HG03439 (cell line): ENCODE measurements around the gene FLVCR2.

Source experiments
- ATAC-seq: cut with Tn5 transposase; IDR thresholded peaks from one replicate; pipeline ENCODE4 v1.9.1; 2021; ENCODE audit warnings: mild to moderate bottlenecking, moderate library complexity; ENCODE audit not compliant: unreplicated experiment

The FLVCR2 gene

DNA sequence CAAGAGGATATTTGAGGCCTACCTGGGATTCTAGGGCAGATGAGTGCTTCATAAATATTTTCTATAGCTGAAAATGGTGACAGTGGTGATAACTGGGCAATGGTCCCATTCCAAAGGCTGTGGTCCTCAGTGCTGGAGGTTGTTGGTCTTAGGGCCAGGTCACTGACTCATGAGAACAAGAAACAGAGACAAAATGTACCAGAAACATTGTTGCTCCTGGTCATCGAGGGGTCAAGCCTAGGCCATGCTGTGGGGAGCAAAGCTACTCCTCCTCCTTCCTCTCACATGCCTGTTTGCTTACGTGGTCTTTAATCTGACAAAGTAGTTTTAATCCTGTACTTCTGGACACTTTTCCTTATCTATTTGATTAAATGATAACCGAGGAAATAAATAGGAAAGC lies 48.4 kb downstream of the FLVCR2 start:
- ATAC-seq = no peak

DNA sequence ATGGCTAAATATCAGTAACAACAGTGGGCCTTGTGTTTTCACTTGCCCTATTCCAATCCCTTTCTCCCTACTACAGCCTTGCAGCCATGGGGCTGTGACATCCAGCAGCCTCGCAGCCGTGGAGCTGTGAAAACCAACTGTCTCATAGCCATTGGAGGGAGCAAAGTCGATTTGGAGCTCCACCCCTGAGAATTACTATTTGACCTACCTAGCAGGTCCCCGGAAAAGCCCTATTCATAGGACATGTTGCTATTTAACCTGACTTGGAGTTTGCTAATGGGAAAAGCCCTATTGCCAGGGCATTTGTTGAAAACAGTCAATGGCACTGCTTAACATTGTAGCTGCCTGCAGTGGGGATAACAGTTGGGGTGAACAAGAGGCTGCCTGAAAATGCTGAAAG lies 49.0 kb downstream of the FLVCR2 start:
- no peak for ATAC-seq

DNA sequence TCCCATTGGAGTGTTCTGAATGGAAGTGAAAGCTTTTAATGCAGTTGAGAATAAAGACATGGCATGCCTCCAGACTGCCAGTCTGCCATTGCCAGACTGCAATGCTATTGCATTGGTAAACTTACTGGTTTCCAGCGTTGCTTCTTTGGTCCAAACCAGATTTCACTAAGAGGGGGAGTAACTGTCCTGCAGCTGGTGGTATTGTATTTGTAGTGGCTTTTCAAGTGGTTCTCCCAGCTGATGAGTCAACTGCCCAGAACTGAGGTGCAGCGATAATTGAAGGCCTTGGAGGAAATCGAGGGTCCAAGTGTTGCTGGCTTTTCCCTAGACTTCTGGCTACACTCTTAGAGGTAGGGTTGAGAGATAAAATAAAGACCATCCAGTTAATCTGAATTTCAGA lies 50.4 kb downstream of the FLVCR2 start:
- no peak for ATAC-seq

DNA sequence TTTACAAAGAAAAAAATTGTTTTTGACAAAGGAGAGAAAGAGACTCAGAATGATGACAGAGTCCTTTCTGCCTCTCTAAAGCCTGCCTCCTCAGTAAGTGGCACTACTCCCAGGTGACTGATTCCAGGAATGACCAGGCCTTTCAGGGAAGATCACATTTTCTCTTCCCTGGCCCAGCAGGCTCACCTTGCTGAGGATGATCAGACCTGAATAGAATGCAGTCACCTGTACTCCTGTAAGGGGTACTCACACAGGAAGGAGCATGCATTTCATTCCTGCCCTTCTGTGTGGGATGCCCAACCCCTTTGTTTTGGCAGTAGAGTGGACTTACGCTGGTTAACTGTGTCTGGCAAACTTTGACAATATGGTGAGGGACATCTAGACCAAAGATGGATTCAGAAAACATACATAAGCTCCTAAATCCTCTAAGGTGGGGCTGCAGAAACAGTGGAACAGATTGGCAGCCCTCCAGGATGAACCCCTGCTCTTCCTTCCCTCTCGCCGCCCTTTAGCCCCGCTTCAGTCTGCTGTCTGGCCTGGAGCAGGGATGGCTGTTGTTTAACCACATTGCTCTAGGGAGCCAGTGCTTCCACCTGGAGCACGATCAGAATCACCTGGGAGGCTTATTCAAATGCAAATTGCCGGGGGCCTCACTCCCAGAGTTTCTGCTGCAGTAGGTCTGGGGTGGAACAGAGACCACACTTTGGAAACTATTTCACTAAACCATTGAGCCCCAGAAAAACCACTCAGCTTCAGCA lies 52.5 kb downstream of the FLVCR2 start:
- no peak for ATAC-seq

DNA sequence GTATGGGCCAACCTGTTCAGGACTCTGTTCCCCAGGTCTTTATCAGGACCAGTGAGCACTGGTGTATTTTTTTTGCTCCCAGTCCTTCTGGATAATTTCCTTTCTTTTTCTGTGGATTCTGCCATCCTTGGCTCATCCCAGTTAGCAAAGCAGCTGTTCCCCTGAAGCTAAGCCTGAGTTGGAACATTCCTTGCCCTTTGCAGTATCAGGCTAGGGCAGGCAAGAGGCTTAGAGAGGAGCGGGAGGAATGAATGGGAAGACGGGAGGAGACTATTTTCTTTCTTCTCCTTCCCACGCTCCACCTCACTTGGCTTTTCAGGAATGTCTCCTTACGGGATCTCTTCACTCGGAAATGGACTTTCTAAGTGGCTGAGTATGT lies 53.0 kb downstream of the FLVCR2 start:
- no peak for ATAC-seq

DNA sequence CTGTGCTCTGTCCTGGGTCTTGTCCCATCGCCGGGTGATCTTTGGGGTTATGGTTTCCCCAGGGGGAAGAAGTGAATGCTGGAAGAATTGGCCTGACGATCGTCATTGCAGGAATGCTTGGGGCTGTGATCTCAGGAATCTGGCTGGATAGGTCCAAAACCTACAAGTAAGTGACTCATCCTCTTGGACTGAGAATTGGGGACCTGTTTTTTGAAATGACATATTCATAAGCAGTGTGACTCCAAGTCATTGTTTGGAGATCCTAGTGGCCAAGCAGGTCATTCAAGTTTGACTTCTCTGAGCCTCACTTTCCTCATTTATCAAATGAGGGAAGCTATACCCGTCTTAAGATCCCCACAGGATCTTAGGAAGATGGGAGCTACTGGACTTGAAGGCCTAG lies 56.4 kb downstream of the FLVCR2 start:
- ATAC-seq = no peak

DNA sequence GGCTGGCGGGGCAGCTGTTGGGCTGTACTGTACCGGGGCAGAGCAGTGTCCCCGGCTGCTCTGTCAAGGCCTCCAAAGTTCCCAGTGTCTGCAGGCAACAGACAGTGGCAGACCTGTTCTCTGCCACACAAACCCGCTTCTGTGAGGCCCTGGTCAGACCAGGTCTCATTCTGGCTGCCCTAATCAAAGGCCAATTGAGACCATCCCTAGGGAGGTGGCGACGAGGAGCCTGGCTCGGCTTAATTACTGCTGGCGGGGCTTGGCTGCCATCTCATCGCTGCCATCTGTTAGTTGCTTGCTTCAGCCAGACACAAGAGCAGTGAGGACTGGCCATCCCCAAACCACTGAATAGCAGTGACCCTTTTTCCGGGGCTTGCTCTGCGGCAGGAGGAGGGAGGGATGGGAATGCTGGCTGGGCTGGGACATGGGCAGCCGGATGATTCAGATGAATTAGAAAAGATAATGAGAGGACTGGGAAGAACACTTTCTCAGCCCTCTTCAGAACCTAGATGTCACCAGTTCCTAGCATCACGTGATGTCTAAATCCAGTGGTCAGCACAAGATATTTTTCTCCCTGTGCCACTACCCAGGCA lies 57.8 kb downstream of the FLVCR2 start:
- no peak for ATAC-seq

DNA sequence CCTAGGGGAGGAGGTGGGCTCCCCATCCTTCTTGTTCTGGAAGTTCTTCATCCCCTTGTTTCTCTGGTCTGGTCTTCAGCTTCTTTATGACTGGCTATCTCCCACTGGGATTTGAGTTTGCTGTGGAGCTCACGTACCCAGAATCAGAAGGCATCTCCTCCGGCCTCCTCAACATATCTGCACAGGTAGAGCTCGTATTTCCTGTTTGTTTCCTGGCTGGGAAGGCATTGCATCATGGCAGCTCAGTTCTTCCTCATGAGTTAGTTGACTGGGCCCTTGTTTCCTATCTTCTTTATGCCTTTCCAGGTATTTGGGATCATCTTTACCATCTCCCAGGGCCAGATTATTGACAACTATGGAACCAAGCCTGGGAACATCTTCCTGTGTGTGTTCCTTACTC lies 62.5 kb downstream of the FLVCR2 start:
- no peak for ATAC-seq

DNA sequence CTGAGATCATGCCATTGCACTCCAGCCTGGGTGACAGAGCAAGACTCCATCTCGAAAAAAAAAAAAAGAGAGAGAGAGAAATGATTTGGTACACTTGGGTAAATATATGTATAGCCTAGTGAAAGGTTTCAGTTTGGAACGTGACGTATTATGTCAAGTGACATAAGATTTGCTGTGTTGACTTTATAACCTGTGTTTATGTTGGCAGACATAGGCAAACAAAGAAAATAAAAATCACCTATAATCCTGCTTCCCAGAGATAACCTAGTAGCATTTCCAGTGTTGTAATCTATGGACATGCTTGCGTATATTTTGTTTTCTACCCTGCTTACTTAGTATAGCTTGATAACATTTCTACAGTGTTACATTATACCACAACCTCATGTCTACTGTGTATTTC lies 65.6 kb downstream of the FLVCR2 start:
- ATAC-seq = no peak

DNA sequence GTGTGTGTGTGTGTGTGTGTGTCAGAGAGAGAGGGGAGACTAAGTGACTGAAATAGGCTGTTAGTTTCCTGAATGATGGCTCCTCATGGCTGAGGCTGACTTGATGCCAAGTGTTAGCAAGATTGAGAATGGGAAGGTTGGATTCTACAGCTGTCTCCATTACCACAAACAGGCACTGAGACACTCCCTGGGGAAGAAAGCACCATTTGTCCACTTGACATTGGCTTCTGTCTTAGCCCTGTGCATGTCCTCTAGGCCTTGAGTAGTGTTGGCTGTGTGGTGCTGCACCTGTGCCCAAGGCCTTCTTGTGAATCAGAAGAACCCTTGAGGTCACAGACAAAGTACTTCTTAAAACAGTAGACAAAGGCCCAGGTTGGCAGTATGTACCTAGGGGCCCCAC lies 66.6 kb downstream of the FLVCR2 start:
- ATAC-seq = no peak

DNA sequence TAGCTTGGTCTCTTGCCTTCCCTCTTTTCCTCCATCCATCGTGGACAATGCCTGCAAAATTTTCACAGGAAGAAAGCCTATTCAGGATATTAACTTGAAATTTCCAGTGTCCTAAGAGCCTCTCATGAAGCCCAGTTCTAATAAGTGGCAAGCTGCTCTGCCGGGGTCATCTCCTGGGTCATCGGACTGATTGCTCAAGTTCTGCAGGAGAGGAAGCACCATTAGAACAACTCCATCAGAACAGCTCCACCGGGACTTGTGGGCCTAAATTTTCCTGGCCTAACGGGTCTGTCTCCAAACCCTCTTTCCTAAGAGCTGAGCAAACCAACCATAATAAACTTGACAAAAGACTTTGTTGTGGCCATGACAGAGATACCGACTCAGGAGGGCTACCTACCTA lies 68.3 kb downstream of the FLVCR2 start:
- no peak for ATAC-seq

DNA sequence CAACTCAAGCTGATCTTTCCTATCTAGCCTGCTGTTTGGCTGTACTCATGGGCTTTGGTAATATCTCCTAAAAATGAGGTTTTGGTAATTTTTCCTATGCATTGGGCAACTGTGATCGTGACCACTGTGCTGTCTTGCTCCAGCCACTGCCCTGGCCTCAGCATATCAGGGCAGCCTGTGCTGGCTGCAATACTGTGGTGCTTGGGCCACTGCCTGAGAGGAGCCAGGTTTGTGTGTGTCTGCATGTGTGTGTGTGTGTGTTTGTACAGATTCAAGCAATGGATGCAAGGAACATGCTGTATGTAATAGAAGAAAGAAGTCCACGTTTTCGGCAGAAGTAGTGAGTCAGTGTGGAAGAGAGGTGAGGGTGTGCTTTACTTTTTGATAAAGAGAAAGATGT lies 69.2 kb downstream of the FLVCR2 start:
- no peak for ATAC-seq

DNA sequence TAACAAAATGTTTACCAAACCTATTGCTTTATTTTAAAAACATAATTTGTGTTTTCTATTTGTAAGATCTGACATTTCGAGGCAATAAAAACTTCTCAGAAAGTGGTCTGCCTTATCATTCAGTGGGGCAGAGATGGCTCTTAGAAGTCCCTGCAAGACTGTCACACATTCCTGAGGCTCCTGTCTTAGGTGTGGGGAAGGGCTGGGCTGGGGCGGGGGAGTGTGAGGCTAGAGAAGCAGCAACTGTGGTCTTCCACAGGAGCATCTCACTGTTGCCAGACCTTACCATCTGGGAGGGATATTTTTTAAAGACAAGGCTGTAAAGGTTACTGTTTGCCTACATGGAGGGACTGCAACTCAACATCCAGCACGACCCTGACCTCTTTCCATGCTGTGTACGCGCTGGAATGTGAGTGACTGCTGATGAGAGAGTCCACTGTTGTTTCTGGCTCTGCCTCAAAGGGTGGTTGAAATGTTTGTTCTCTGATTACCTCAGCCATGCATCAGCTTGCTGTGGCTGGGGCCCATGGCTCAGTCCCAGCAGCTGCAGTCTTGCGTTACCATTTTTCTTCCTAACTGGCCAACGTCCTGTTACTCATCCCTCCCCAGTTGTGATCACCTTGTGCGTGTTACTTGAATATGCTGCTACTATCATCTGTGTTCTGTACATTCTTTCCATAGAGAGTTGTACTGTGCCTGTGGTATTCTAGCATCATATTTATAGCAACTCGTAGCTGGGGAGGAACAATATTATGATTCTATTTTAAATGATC lies 69.8 kb downstream of the FLVCR2 start:
- no peak for ATAC-seq

DNA sequence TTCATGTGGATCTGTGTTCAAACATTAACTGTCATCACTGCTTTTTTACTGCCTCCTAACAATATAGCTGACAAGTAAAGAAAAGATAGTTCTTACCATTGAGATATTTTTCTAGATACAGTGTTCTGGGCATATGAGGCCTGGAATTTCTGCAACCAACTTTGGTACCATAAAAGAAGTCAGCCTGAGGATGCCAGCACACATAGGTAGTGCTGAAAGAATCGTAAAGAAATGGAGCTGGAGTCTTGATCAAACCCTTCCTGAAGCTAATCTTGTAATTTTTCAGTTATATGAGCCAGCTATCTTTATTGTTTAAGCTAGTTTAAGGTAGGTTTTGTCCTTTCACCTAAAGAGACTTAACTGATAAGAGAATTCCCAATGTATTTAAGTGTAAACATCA lies 70.9 kb downstream of the FLVCR2 start:
- ATAC-seq = no peak

DNA sequence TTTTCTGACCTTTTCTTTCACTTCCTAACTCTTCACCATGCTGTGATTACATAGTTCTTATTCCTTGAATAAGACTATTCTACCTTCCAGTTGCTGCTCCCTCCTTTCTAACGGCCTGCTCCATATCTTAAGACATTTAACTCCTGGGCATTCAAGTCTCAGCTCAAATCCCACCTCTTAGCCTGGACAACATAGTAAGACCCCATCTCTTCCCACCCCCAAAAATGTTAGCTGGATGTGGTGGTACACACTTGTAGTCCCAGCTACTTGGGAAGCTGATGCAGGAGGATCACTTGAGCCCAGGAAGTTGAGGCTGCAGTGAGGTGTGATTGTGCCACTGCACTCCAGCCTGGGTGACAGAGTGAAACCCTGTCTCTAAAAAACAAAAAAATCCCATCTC lies 71.4 kb downstream of the FLVCR2 start:
- ATAC-seq = no peak

DNA sequence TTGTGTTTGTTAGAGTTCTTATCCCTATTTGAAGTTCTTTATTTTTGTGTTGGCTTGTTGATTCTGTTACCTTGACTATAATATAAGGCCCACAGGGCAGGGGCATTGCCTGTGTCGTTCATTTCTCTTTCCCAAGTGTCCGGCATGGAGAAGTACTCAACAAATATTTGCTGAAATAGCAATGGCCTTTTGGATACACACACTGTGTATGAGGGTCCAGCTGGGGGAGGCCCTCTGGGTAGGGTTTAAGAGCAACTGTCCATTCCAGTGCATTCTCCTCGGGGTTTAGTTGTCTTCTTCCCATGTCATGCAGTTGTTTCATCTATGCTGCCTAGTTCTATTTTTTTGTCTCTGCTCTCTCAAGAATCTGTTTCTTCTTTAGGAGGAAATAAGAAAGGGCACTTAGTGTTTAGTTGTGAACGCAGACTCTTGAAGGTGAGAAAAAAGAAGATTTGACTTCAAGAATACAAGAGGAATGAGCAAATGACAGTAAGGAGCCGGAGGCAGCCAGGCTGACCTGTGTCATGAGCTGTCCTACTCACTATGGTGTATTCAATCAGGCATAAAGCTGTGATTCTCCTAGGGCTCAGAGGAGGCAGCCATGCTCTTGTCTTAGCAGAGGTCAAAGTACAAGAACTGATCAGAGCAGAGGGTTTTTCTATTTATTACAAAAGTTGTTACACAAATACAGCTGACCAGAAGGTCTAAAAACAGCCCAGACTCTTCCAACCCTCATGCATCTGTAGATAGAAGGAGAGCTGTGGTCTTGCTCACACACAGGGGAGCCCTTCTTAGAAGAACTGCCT lies 72.0 kb downstream of the FLVCR2 start:
- ATAC-seq = no peak

DNA sequence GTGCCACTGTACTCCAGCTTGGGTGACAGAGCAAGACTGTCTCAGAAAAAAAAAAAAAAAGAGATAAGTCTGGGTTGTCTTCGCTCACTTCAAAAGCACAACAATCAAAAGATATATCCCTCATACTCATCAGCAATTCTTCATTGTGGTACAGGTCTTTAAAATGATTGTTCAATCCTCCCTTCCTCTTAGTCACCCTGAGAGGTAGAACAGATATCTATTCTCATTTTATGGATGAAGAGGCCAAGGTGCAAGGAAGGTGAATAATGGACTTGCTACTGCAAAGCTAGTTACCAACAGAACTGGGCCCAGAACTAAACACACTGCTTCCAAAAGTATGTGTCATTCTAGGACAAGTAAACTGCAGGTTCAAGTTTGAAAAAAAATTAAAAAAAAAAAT lies 75.1 kb downstream of the FLVCR2 start:
- no peak for ATAC-seq

DNA sequence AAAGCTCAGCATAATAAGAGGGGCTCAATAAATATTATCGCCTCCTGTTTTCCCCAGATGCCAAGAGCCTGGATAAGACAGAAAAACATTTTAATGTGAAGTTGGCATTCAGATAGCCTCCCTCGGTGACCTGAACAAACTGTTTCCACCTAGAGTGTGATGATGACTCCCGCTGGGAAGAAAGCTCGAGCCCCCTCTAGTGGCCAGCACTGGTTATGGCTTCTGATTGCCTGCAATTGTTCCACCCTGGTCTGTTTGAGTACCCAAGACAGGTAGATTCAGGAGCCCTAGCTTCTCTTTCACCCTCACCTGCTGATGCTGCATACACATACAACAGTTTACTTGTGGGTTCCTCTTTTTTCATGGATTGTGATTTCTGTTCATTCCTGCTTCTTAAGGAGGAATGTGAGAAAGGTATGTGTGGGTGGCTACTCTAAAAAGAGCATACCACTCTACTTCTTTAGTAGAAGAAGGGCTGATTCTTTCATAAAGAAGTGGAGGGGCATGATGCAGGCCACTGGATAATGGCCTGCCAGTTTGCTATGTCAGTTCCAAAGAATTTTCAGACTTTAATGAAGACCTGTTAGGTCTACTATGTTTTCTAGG lies 75.8 kb downstream of the FLVCR2 start:
- no peak for ATAC-seq

DNA sequence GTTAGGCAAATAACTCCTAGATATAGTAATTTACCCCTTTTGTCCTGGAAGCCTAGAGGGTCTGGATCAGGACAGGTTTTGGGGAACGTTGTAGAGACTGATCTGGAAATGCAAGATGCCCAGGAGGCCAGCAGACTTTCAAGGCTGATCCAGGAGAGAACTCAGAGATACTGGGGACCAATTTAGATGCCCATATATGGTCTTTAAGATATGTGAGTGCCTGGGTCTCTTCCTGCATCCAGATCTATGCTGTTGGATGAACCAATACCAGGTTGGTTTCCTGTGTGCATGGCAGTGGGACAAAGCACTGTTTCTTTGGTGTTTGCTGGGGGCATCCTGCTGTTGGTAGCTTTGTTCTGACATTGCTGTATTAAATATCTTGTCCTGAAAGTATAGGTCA lies 76.8 kb downstream of the FLVCR2 start:
- ATAC-seq = no peak

DNA sequence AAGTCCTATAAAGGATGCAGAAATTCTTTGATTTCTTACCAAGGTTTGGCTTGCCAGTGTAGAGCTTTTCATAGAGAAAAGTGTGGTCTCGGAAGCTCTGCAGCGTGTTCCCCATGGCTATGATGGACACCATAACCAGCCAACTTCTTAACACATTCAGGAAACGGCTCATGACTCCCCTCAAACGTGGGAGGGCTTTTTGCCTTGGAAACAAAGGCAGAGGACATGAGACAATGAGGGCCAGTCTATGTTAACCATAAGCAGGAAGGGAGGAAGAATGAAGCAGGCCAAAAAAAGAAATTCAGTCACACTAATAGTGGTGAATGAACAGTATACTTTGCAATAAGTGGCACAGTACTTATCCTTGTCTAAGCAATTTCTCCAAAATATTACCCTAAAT lies 78.9 kb downstream of the FLVCR2 start:
- no peak for ATAC-seq

DNA sequence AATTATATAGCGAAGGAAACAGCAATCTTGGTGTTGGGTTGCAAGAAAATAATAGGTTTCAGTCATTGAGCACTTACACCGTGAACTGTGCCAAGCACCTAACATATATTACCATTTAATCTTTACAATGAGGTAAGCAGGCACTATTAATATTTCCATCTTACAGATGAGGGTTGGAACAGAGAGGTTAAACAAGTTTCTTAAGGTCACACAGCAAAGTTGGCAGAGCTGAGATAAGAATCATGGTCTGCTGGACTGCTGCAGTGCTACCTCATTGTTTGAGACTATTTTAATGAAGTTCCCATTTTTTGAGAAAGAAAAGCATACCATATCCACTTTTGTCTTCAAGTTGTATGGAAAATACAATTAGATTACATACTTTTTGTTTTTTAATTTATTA lies 80.5 kb downstream of the FLVCR2 start:
- ATAC-seq = no peak
